Ascending aorta (tissue), 2 donors: Measurements from ENCODE around the gene MZB1. TPM values are rescaled to one million over a fixed set of nuclear protein-coding genes. Genes with fewer than 3 reads are reported as not detected.

Source experiments
- DNase-seq, 2 donors: peaks; one replicate each; pipeline ENCODE4 v3.0.0-alpha.2; 2019; ENCODE audit warnings: low spot score in 2 of 2
- H3K27ac ChIP-seq, 2 donors: fragments of 200-600 bp; sonication (generic); one replicate each; pipeline ENCODE4 v1.5.1; 2016 to 2017; ENCODE audit warnings: mild to moderate bottlenecking in 1 of 2
- H3K27me3 ChIP-seq: fragments of 200-600 bp; sonication (generic); one replicate; pipeline ENCODE4 v1.5.1; 2017
- H3K36me3 ChIP-seq, 2 donors: fragments of 200-600 bp; sonication (generic); one replicate each; pipeline ENCODE4 v1.5.1; 2016
- H3K4me1 ChIP-seq, 2 donors: fragments of 200-600 bp; sonication (generic); one replicate each; pipeline ENCODE4 v1.5.1; 2016 to 2017; ENCODE audit warnings: mild to moderate bottlenecking in 1 of 2
- H3K4me3 ChIP-seq, 2 donors: fragments of 200-600 bp; sonication (generic); one replicate each; pipeline ENCODE4 v1.5.1; 2016 to 2017; ENCODE audit warnings: mild to moderate bottlenecking in 1 of 2
- H3K9me3 ChIP-seq, 2 donors: fragments of 200-600 bp; sonication (generic); one replicate each; pipeline ENCODE4 v1.5.1; 2016
- CTCF ChIP-seq, 3 experiments: fragments of 200-600 bp in 2 of 3; fragments of 450-650 bp in 1 of 3; sonication (generic) in 2 of 3; IDR thresholded peaks; one replicate each; pipeline ENCODE4 v1.5.1; 2016 to 2019; ENCODE audit warnings: antibody characterized with exemption in 3 of 3, mild to moderate bottlenecking in 1 of 3, moderate library complexity in 1 of 3
- intact Hi-C: fragments of 100-400 bp; cut with DNase I; formaldehyde crosslinking; loops from one replicate; pipeline ENCODE4 v1.15.1; 2023
- total RNA-seq: library from RNA; depleted of rRNA; stranded (reverse); fragments of >200 nt; gene quantifications from one replicate; pipeline ENCODE4 v1.1.0, GENCODE V29; 2016

MZB1 gene
- total RNA-seq, 1 donor from 2014 or later, result 8.0 TPM

GRCh38 chr5:139378941-139379361, 10.8 kb downstream of the MZB1 start:
- no peaks in the 10 kb centered on the region for H3K27me3 ChIP-seq
- H3K4me3 ChIP-seq, result no peak overlapping the region
- no peak for TF ChIP-seq CTCF (IDR thresholded peaks at IDR 0.05)
- no peaks in the 10 kb centered on the region for H3K4me1 ChIP-seq
- no peak overlapping the region for H3K27ac ChIP-seq
- no peaks in the 10 kb centered on the region for H3K36me3 ChIP-seq
- no peaks in the 10 kb centered on the region for H3K9me3 ChIP-seq
- intact Hi-C loops, result no loop called here
- DNase-seq, result no peak

GRCh38 chr5:139378101-139378825, 11.4 kb downstream of the MZB1 start:
- DNase-seq, result no peak
- Histone ChIP-seq H3K9me3 (no peaks in the 10 kb centered on the region), H3K27me3 (no peaks in the 10 kb centered on the region), H3K4me1 (no peaks in the 10 kb centered on the region), H3K4me3 (no peak overlapping the region), H3K27ac (no peak overlapping the region), H3K36me3 (peaks cover 0 to under 1% of the 10 kb centered on the region in 2 donors)
- intact Hi-C loops, result no loop called here
- no peak for TF ChIP-seq CTCF (IDR thresholded peaks at IDR 0.05)

- TF ChIP-seq CTCF (IDR thresholded peaks at IDR 0.05), result no peak
- no peak overlapping the region for H3K27ac ChIP-seq
- peaks cover 2 to 8% of the 10 kb centered on the region in 2 donors for H3K36me3 ChIP-seq
- H3K27me3 ChIP-seq, result no peaks in the 10 kb centered on the region
- H3K9me3 ChIP-seq, result no peaks in the 10 kb centered on the region
- H3K4me3 ChIP-seq, result no peak overlapping the region
- no peaks in the 10 kb centered on the region for H3K4me1 ChIP-seq
- intact Hi-C loops, result no loop called here
- no peak for DNase-seq
These were observed 12.5 kb downstream of the MZB1 start for GRCh38 chr5:139377226-139377625.

GRCh38 chr5:139376364-139376763, 13.3 kb downstream of the MZB1 start:
- TF ChIP-seq CTCF (IDR thresholded peaks at IDR 0.05), result no peak
- intact Hi-C loops, result no loop called here
- peaks cover 10 to 16% of the 10 kb centered on the region in 2 donors for H3K36me3 ChIP-seq

GRCh38 chr5:139374909-139375308, 14.8 kb downstream of the MZB1 start:
- H3K9me3 ChIP-seq, result no peaks in the 10 kb centered on the region
- H3K27ac ChIP-seq, result no peak overlapping the region
- DNase-seq, result no peak
- H3K27me3 ChIP-seq, result no peaks in the 10 kb centered on the region
- no peaks in the 10 kb centered on the region for H3K4me1 ChIP-seq
- peaks cover 13 to 28% of the 10 kb centered on the region in 2 donors for H3K36me3 ChIP-seq
- no peak for TF ChIP-seq CTCF (IDR thresholded peaks at IDR 0.05)
- H3K4me3 ChIP-seq, result no peak overlapping the region
- intact Hi-C loops, result no loop called here

More at GRCh38 chr5:139376364-139376763, 13.3 kb downstream of the MZB1 start:
- DNase-seq, result no peak
- Histone ChIP-seq H3K9me3 (no peaks in the 10 kb centered on the region), H3K4me1 (no peaks in the 10 kb centered on the region), H3K27me3 (no peaks in the 10 kb centered on the region), H3K4me3 (no peak overlapping the region), H3K27ac (no peak overlapping the region)
